Measurements from ENCODE around the gene CHMP1A. TPM values are rescaled to one million over a fixed set of nuclear protein-coding genes. Genes with fewer than 3 reads are reported as not detected.

CHMP1A gene
- total RNA-seq, 2 donors from 2014 or later = 37.6 to 65.9 TPM

GRCh38 chr16:89606006-89606405 lies 51.5 kb downstream of the CHMP1A start:
- H3K36me3 ChIP-seq (replicated peaks in 1 of 2; ENCODE audit: insufficient read depth in 1 of 2, low read depth in 2 of 2) = no peaks in the 10 kb centered on the region
- no peak overlapping the region for H3K4me3 ChIP-seq
- H3K27me3 ChIP-seq = no peaks in the 10 kb centered on the region
- DNase-seq (no peak), ATAC-seq (no peak)
- intact Hi-C loops (cut with DNase I) = no loop called here
- H3K9me3 ChIP-seq = no peaks in the 10 kb centered on the region
- TF ChIP-seq POLR2A (IDR thresholded peaks at IDR 0.05) (no peak), CTCF (IDR thresholded peaks at IDR 0.05) (no peak)
- H3K27ac ChIP-seq = no peak overlapping the region
- WGBS, 2 donors = 85 to 88% methylated on average over 5 to 9 of the region's 9 CpGs
- H3K4me1 ChIP-seq = no peaks in the 10 kb centered on the region

DNA sequence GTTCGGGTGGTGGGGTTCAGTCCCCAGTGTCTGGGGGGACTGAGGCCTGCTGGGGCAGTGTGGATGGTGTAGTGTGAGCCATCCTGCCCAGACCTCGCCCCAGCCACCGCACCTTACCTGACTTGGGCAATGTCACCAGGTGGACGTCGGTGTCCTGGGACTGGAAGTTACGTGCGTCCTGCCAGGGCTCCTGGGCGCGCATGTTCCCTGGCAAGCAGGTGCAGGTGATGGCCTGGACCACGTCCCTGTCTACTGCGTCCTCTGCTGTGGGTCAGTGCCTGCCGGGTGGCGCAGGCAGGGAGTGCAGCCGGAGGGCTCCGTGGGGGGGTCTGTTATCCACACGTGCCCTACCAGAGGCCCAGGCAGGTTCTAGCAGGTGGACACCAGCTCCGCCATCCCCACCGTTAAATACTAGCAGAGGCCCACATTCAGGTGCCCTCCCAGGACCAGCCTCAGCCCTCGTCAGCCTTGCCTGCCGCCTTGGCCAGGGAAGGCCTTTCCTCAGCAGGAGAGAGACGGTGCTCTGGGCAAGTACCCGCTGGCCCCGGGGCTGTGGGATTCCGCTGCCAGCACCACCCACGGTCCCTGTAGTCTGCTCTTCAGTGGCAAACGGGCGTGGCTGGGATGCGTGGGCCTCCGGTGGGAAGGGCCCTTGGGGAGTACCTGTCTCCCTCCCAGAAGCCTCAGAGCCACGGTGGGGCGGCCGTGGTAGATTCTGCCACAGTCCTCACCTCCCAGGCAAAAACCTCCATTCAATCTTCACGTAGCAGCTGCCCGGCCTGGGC lies 52.1 kb downstream of the CHMP1A start:
- DNase-seq (no peak), ATAC-seq (no peak)
- H3K36me3 ChIP-seq (replicated peaks in 1 of 2; ENCODE audit: insufficient read depth in 1 of 2, low read depth in 2 of 2) = no peaks in the 10 kb centered on the region
- no peak for TF ChIP-seq POLR2A (IDR thresholded peaks at IDR 0.05)
- TF ChIP-seq CTCF (IDR thresholded peaks at IDR 0.05) = no peak
- intact Hi-C loops (cut with DNase I) = no loop called here
- H3K4me3 ChIP-seq = no peak overlapping the region
- H3K4me1 ChIP-seq = no peaks in the 10 kb centered on the region
- WGBS, 2 donors = 84 to 88% methylated on average over 3 to 34 of the region's 34 CpGs
- H3K27ac ChIP-seq = no peak overlapping the region
- H3K27me3 ChIP-seq = no peaks in the 10 kb centered on the region
- H3K9me3 ChIP-seq = no peaks in the 10 kb centered on the region

DNA sequence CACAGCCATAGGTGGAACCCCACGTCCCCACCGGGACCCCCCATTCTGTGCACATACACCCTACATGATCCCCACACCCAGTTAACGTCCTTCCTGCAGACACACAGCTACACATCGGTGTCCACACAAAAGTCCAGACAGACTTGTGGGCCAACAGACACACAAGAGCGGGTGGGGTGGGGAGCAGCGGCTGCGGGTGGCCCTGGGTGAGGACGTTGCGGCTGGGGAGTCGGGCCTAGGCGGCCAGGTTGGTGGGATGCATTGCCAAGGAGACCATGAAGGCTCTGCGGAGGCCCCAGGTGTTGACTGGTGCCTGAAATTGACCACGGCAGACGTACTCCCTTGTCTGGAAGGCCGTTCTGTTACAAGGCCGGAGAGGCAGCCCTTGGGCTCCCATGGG lies 52.7 kb downstream of the CHMP1A start:
- TF ChIP-seq CTCF (IDR thresholded peaks at IDR 0.05) = no peak
- TF ChIP-seq POLR2A (IDR thresholded peaks at IDR 0.05) = no peak
- intact Hi-C loops (cut with DNase I) = no loop called here
- H3K9me3 ChIP-seq = no peaks in the 10 kb centered on the region
- DNase-seq (no peak), ATAC-seq (no peak)
- H3K36me3 ChIP-seq (replicated peaks in 1 of 2; ENCODE audit: insufficient read depth in 1 of 2, low read depth in 2 of 2) = no peaks in the 10 kb centered on the region
- no peak overlapping the region for H3K4me3 ChIP-seq
- H3K4me1 ChIP-seq = no peaks in the 10 kb centered on the region
- no peak overlapping the region for H3K27ac ChIP-seq
- no peaks in the 10 kb centered on the region for H3K27me3 ChIP-seq
- 79 to 100% methylated on average over 3 to 16 of the region's 16 CpGs for WGBS, 2 donors

- Histone ChIP-seq H3K27me3 (no peaks in the 10 kb centered on the region), H3K27ac (no peak overlapping the region), H3K9me3 (no peaks in the 10 kb centered on the region), H3K4me1 (no peaks in the 10 kb centered on the region), H3K4me3 (no peak overlapping the region), H3K36me3 (replicated peaks in 1 of 2; ENCODE audit: insufficient read depth in 1 of 2, low read depth in 2 of 2) (no peaks in the 10 kb centered on the region)
- DNase-seq (no peak), ATAC-seq (no peak)
- TF ChIP-seq CTCF (IDR thresholded peaks at IDR 0.05) (no peak), POLR2A (IDR thresholded peaks at IDR 0.05) (no peak)
- intact Hi-C loops (cut with DNase I) = no loop called here
- 68 to 71% methylated on average over 2 to 5 of the region's 5 CpGs for WGBS, 2 donors
These were observed 54.4 kb downstream of the CHMP1A start for GRCh38 chr16:89602952-89603590.

All from body of pancreas (tissue), 4 donors.